H9 (cell line): Measurements from ENCODE around the gene C15orf61. TPM values are rescaled to one million over a fixed set of nuclear protein-coding genes. Genes with fewer than 3 reads are reported as not detected.

Source experiments
- DNase-seq: peaks from one replicate; pipeline ENCODE4 v3.0.0-alpha.2; 2017
- H2AFZ ChIP-seq: one replicate; pipeline ENCODE4 v1.6.1; 2013; ENCODE audit warnings: mild to moderate bottlenecking, low read length, control low read depth, moderate library complexity
- H2AK5ac ChIP-seq: 2 replicates; pipeline ENCODE4 v1.6.1; 2013; ENCODE audit warnings: low read length, control low read depth, mixed read lengths; ENCODE audit not compliant: insufficient read length
- H2BK120ac ChIP-seq: one replicate; pipeline ENCODE4 v1.6.1; 2013; ENCODE audit warnings: low read depth, mild to moderate bottlenecking, low read length, control low read depth, inconsistent platforms; ENCODE audit not compliant: poor library complexity, severe bottlenecking
- H2BK12ac ChIP-seq: 2 replicates; pipeline ENCODE4 v1.6.1; 2013; ENCODE audit warnings: low read length, control low read depth, mixed read lengths, low read depth; ENCODE audit not compliant: insufficient read length
- H2BK15ac ChIP-seq: 2 replicates; pipeline ENCODE4 v1.6.1; 2013; ENCODE audit warnings: low read depth, low read length, control low read depth
- H2BK20ac ChIP-seq: one replicate; pipeline ENCODE4 v1.6.1; 2013; ENCODE audit warnings: low read depth, mild to moderate bottlenecking, low read length, control low read depth, inconsistent platforms; ENCODE audit not compliant: poor library complexity, severe bottlenecking
- H2BK5ac ChIP-seq: 2 replicates; pipeline ENCODE4 v1.6.1; 2013; ENCODE audit warnings: low read length, control low read depth, mixed read lengths; ENCODE audit not compliant: insufficient read length
- H3K14ac ChIP-seq: 2 replicates; pipeline ENCODE4 v1.6.1; 2013; ENCODE audit warnings: low read length, control low read depth; ENCODE audit not compliant: insufficient read depth
- H3K18ac ChIP-seq: 2 replicates; pipeline ENCODE4 v1.6.1; 2013; ENCODE audit warnings: low read depth, mild to moderate bottlenecking, mixed read lengths, low read length, control low read depth; ENCODE audit not compliant: insufficient read length
- H3K23ac ChIP-seq: 2 replicates; pipeline ENCODE4 v1.6.1; 2013; ENCODE audit warnings: low read length, control low read depth, mixed read lengths, low read depth; ENCODE audit not compliant: insufficient read length
- H3K23me2 ChIP-seq: 2 replicates; pipeline ENCODE4 v1.6.1; 2013; ENCODE audit warnings: low read depth, mild to moderate bottlenecking, mixed read lengths, low read length, control low read depth; ENCODE audit not compliant: insufficient read length, poor library complexity, severe bottlenecking
- H3K27ac ChIP-seq: 2 replicates; pipeline ENCODE4 v1.5.1; 2013; ENCODE audit warnings: low read length, control low read depth, mixed read lengths, low read depth; ENCODE audit not compliant: insufficient read length
- H3K27me3 ChIP-seq: 2 replicates; pipeline ENCODE4 v1.6.1; 2013; ENCODE audit warnings: low read length, control low read depth, inconsistent platforms; ENCODE audit not compliant: insufficient read depth
- H3K4ac ChIP-seq: 2 replicates; pipeline ENCODE4 v1.6.1; 2013; ENCODE audit warnings: low read depth, mild to moderate bottlenecking, control low read depth, inconsistent platforms, low read length, moderate library complexity
- H3K4me1 ChIP-seq: 2 replicates; pipeline ENCODE4 v1.6.1; 2013; ENCODE audit warnings: low read length, control low read depth, inconsistent platforms; ENCODE audit not compliant: insufficient read depth
- H3K4me2 ChIP-seq: 2 replicates; pipeline ENCODE4 v1.6.1; 2013; ENCODE audit warnings: low read length, control low read depth, mixed read lengths; ENCODE audit not compliant: insufficient read length, insufficient read depth
- H3K56ac ChIP-seq: 2 replicates; pipeline ENCODE4 v1.6.1; 2013; ENCODE audit warnings: low read depth, mild to moderate bottlenecking, mixed read lengths, low read length, control low read depth; ENCODE audit not compliant: insufficient read length
- H3K79me1 ChIP-seq: 2 replicates; pipeline ENCODE4 v1.6.1; 2013; ENCODE audit warnings: low read depth, mild to moderate bottlenecking, moderate library complexity, low read length, control low read depth, inconsistent platforms; ENCODE audit not compliant: insufficient read depth, poor library complexity, severe bottlenecking
- H3K79me2 ChIP-seq: 2 replicates; pipeline ENCODE4 v1.6.1; 2013; ENCODE audit warnings: low read length, control low read depth, inconsistent platforms; ENCODE audit not compliant: insufficient read depth
- H3K9ac ChIP-seq: 2 replicates; pipeline ENCODE4 v1.6.1; 2013; ENCODE audit warnings: low read length, control low read depth, mixed read lengths; ENCODE audit not compliant: insufficient read length; ENCODE audit errors: extremely low read depth
- H3K9me3 ChIP-seq: one replicate; pipeline ENCODE4 v1.6.1; 2013; ENCODE audit warnings: low read depth, low read length, inconsistent platforms; ENCODE audit not compliant: control insufficient read depth
- H3T11ph ChIP-seq: one replicate; pipeline ENCODE4 v1.6.1; 2013; ENCODE audit warnings: mild to moderate bottlenecking, low read length, control low read depth, inconsistent platforms
- H4K20me1 ChIP-seq: one replicate; pipeline ENCODE4 v1.6.1; 2013; ENCODE audit not compliant: control insufficient read depth, insufficient read length, insufficient read depth
- H4K5ac ChIP-seq: 2 replicates; pipeline ENCODE4 v1.6.1; 2013; ENCODE audit warnings: low read depth, mild to moderate bottlenecking, mixed read lengths, low read length, control low read depth; ENCODE audit not compliant: insufficient read length
- H4K8ac ChIP-seq: replicated peaks from 2 replicates; pipeline ENCODE4 v1.6.1; 2013; ENCODE audit warnings: low read length, control low read depth, mixed read lengths, low read depth; ENCODE audit not compliant: insufficient read length
- H4K91ac ChIP-seq: 2 replicates; pipeline ENCODE4 v1.6.1; 2013; ENCODE audit warnings: low read depth, mild to moderate bottlenecking, moderate library complexity, mixed read lengths, low read length, control low read depth; ENCODE audit not compliant: insufficient read length
- H3K27ac Mint-ChIP-seq, 3 experiments: 2 replicates in 2 of 3; 3 replicates in 1 of 3; pipeline ENCODE4 v1.8.0; 2020 to 2021; ENCODE audit warnings: mixed read lengths in 3 of 3, mild to moderate bottlenecking in 1 of 3, moderate library complexity in 1 of 3
- H3K27me3 Mint-ChIP-seq: 2 replicates; pipeline ENCODE4 v1.8.0; 2021; ENCODE audit warnings: low read depth, mild to moderate bottlenecking, moderate library complexity, mixed read lengths
- H3K36me3 Mint-ChIP-seq, 3 experiments: 2 replicates in 2 of 3; 3 replicates in 1 of 3; pipeline ENCODE4 v1.8.0; 2020 to 2021; ENCODE audit warnings: low read depth in 3 of 3, mixed read lengths in 3 of 3; ENCODE audit not compliant: insufficient read depth in 1 of 3
- H3K4me1 Mint-ChIP-seq, 2 experiments: 2 replicates each; pipeline ENCODE4 v1.8.0; 2020; ENCODE audit warnings: mixed read lengths in 2 of 2
- H3K4me3 Mint-ChIP-seq, 2 experiments: 2 replicates in 1 of 2; 3 replicates in 1 of 2; pipeline ENCODE4 v1.8.0; 2020 to 2021; ENCODE audit warnings: mild to moderate bottlenecking in 2 of 2, mixed read lengths in 2 of 2, moderate library complexity in 1 of 2
- H3K9me3 Mint-ChIP-seq, 2 experiments: 2 replicates in 1 of 2; 3 replicates in 1 of 2; pipeline ENCODE4 v1.8.0; 2020; ENCODE audit warnings: mild to moderate bottlenecking in 2 of 2, mixed read lengths in 2 of 2, moderate library complexity in 1 of 2
- CTCF ChIP-seq: fragments of 200-600 bp; sonication (generic); conservative IDR thresholded peaks from 3 replicates; pipeline ENCODE4 v1.8.0; 2021; ENCODE audit warnings: antibody characterized with exemption, mild to moderate bottlenecking
- WGBS: extraction: QIAGEN DNeasy Blood & Tissue Kit; methylation state at CpG from one replicate; pipeline ENCODE4 v1.1.7; 2013; ENCODE audit warnings: missing lambda C conversion rate, low lambda C conversion rate, mixed read lengths; ENCODE audit not compliant: insufficient read length; ENCODE audit errors: extremely low coverage; 5-methylcytosine and 5-hydroxymethylcytosine counted together
- total RNA-seq: library from RNA; stranded (reverse); gene quantifications from 2 replicates; pipeline ENCODE4 v1.2.1, GENCODE V29; 2021

Gene C15orf61
- total RNA-seq, 1 experiment from 2014 or later, result 2.6 TPM

GRCh38 chr15:67544475-67544874, 23.5 kb downstream of the C15orf61 start:
- peaks cover 10% of the 10 kb centered on the region for H3K23me2 ChIP-seq
- no peaks in the 10 kb centered on the region for H3K9me3 ChIP-seq
- H3K79me2 ChIP-seq, result no peaks in the 10 kb centered on the region
- H2BK20ac ChIP-seq, result no peak overlapping the region
- no peak for DNase-seq
- H3K14ac ChIP-seq, result no peak overlapping the region
- H4K5ac ChIP-seq, result no peak overlapping the region
- H2BK120ac ChIP-seq, result no peak overlapping the region
- Mint-ChIP-seq H3K4me3 (no peak overlapping the region; a peak in 1 of 5 replicates), H3K27me3 (peaks cover 4% of the 10 kb centered on the region; the same call in 1 of the 2 replicates), H3K36me3 (peaks cover 0 to 13% (median 9%) of the 10 kb centered on the region in 3 experiments; a peak in 2 of 7 replicates), H3K9me3 (no peaks in the 10 kb centered on the region), H3K27ac (no peak overlapping the region), H3K4me1 (peaks cover 34 to 35% of the 10 kb centered on the region in 2 experiments)
- no peak overlapping the region for H4K91ac ChIP-seq
- no peak overlapping the region for H3K4ac ChIP-seq
- TF ChIP-seq CTCF, result no peak
- H3T11ph ChIP-seq, result no peak overlapping the region
- peaks cover 4% of the 10 kb centered on the region; the same call in 1 of the 2 replicates for H3K4me1 ChIP-seq
- no peak overlapping the region for H3K9ac ChIP-seq
- no peak overlapping the region for H3K23ac ChIP-seq
- H2AK5ac ChIP-seq, result no peak overlapping the region
- no peak overlapping the region for H2BK15ac ChIP-seq
- no peak overlapping the region for H2BK12ac ChIP-seq
- no peak overlapping the region for H3K18ac ChIP-seq
- H2BK5ac ChIP-seq, result no peak overlapping the region
- H3K27ac ChIP-seq, result no peak overlapping the region
- H3K4me2 ChIP-seq, result no peak overlapping the region
- H3K27me3 ChIP-seq, result no peaks in the 10 kb centered on the region
- H4K20me1 ChIP-seq, result no peaks in the 10 kb centered on the region
- H2AFZ ChIP-seq, result no peak overlapping the region
- H3K79me1 ChIP-seq, result no peaks in the 10 kb centered on the region
- WGBS, result no CpG with 5 or more reads among the region's 3 CpGs
- H4K8ac ChIP-seq, result no peak overlapping the region
- no peak overlapping the region for H3K56ac ChIP-seq
